ENCODE measurements around the gene SKOR1. TPM values are rescaled to one million over a fixed set of nuclear protein-coding genes. Genes with fewer than 3 reads are reported as not detected.

Gene SKOR1
- total and polyA plus RNA-seq, 10 of the 15 experiments (the other 5 are each of a cell fraction or from before 2014, with no cell fraction given): 0.04 to 0.36 (median 0.10) TPM; not detected in 4

DNA sequence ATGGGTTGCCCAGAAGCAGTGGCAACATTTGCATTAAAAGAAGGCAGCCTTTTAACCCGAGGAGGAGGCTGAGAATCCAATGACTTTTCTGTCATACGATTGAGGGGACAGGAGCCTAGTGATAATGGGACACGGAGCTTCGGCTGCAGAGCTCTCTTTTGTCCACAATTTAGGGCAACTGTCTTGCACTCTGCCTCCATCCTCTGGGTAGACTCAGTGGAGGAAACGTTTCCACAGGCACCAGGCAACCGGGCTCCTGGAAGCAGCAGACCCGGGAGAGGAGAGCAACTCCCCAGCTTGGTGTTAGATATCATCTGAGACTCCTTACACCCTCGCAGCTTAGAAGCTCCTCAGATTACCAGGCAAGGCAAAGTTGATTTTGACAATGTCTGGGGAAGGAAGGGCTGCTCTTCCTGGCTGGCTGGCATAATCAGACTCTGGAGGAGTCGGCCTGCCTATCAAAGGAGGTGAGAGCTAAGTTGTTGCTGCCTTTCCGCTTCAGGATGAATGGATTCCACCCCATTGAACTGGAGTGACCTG is 58.0 kb downstream of the SKOR1 start:
- no peak overlapping the region for H2AFZ ChIP-seq (ENCODE audit: control insufficient read depth, low read depth, low read length)
- TF ChIP-seq BRCA1 (IDR thresholded peaks at IDR 0.05; ENCODE audit: low read depth, low read length): no peak
- TF ChIP-seq TCF12 (IDR thresholded peaks at IDR 0.05; ENCODE audit: low read depth, low read length): no peak
- no peak for TF ChIP-seq SMARCA5 (IDR thresholded peaks at IDR 0.05)
- TF ChIP-seq SMAD5 (IDR thresholded peaks at IDR 0.05; ENCODE audit: low read depth): no peak
- no peak for TF ChIP-seq HDAC2 (IDR thresholded peaks at IDR 0.05)
- TF ChIP-seq RB1 (IDR thresholded peaks at IDR 0.05; ENCODE audit: borderline replicate concordance): no peak
- TF ChIP-seq, protein P1, sequence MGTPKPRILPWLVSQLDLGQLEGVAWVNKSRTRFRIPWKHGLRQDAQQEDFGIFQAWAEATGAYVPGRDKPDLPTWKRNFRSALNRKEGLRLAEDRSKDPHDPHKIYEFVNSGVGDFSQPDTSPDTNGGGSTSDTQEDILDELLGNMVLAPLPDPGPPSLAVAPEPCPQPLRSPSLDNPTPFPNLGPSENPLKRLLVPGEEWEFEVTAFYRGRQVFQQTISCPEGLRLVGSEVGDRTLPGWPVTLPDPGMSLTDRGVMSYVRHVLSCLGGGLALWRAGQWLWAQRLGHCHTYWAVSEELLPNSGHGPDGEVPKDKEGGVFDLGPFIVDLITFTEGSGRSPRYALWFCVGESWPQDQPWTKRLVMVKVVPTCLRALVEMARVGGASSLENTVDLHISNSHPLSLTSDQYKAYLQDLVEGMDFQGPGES (IDR thresholded peaks at IDR 0.05): no peak

More for the DNA sequence above, 58.0 kb downstream of the SKOR1 start:
- no peak for FAIRE-seq
- Histone ChIP-seq H3K27ac (ENCODE audit: control insufficient read depth, insufficient read depth) (no peak overlapping the region), H3K4me1 (ENCODE audit: control insufficient read depth, insufficient read depth, low read length) (peaks cover 9% of the 10 kb centered on the region), H3K4me3 (no peak overlapping the region), H3K79me2 (ENCODE audit: control insufficient read depth, insufficient read depth, low read length) (no peaks in the 10 kb centered on the region), H3K36me3 (ENCODE audit: control insufficient read depth in 2 of 2, insufficient read depth in 2 of 2, low read length in 1 of 2) (no peaks in the 10 kb centered on the region), H3K9me3 (replicated peaks; ENCODE audit: control insufficient read depth, insufficient read depth, low read length) (no peaks in the 10 kb centered on the region; the same call in 2 of the 3 replicates), H3K9ac (ENCODE audit: control insufficient read depth, insufficient read depth, low read length) (no peak overlapping the region), H3K4me2 (ENCODE audit: control insufficient read depth, insufficient read depth) (no peak overlapping the region), H4K20me1 (ENCODE audit: control insufficient read depth, insufficient read depth) (no peaks in the 10 kb centered on the region), H3K27me3 (replicated peaks in 1 of 2; ENCODE audit: control insufficient read depth in 2 of 2, insufficient read depth in 2 of 2, low read length in 1 of 2) (no peaks in the 10 kb centered on the region)
- no peak for ATAC-seq
- no TSS peak for BruUV-seq (replicated peaks)
- 78% methylated on average over 10 of the region's 10 CpGs for WGBS (ENCODE audit: insufficient coverage, insufficient replicate concordance, low lambda C conversion rate, missing lambda C conversion rate)
- CTCF ChIA-PET: interaction anchor here (0.5 to 3.2 kb wide), 5 partner anchors 10 to 107 kb away, joined by 3 to 9 read pairs (median 3); no protein-coding TSS in a partner anchor
- SMC1A ChIA-PET (ENCODE audit: uncharacterized antibody, unreplicated experiment): interaction anchor here (0.6 to 2.4 kb wide), 10 partner anchors 9 to 152 kb away, joined by 3 to 12 read pairs (median 4); no protein-coding TSS in a partner anchor
- in situ Hi-C loops (cut with MboI) (no loop called here), intact Hi-C loops (cut with micrococcal nuclease; ENCODE audit: unreplicated experiment) (no loop called here)
- RAD21 ChIA-PET (ENCODE audit: unreplicated experiment): interaction anchor here (1.1 to 1.4 kb wide), 3 partner anchors 19 to 55 kb away, joined by 3 to 5 read pairs (median 3); no protein-coding TSS in a partner anchor
- POLR2A ChIA-PET: interaction anchor here (1.6 kb wide), 1 partner anchor 10 kb away, joined by 3 read pairs; no protein-coding TSS in a partner anchor
- no peak for DNase-seq (ENCODE audit: low read depth, low spot score)

Data from GM12878 (cell line).